GM21447 (cell line): ENCODE results near the gene SP3.

Experiments used
- ATAC-seq: cut with Tn5 transposase; IDR thresholded peaks from one replicate; pipeline ENCODE4 v1.9.1; 2021; ENCODE audit not compliant: unreplicated experiment

SP3 gene

GRCh38 chr2:173997269-173997668 is 32.1 kb upstream of the SP3 start:
- ATAC-seq: peak; percentile 94

GRCh38 chr2:173996766-173997165 is 31.6 kb upstream of the SP3 start:
- no peak for ATAC-seq

- no peak for ATAC-seq
These were observed 28.3 kb upstream of the SP3 start for GRCh38 chr2:173993459-173993858.

- ATAC-seq: no peak
These were observed 26.8 kb upstream of the SP3 start for GRCh38 chr2:173991856-173992588.

- peak; percentile 80 for ATAC-seq
These were observed 26.0 kb upstream of the SP3 start for GRCh38 chr2:173990970-173991819.

- ATAC-seq: no peak
These were observed 25.1 kb upstream of the SP3 start for GRCh38 chr2:173990245-173990644.

GRCh38 chr2:173989884-173990215 is 24.7 kb upstream of the SP3 start:
- ATAC-seq: peak; percentile 21

GRCh38 chr2:173989160-173989883 is 24.1 kb upstream of the SP3 start:
- ATAC-seq: peak; percentile 37

GRCh38 chr2:173986805-173987204 is 21.6 kb upstream of the SP3 start:
- no peak for ATAC-seq

- ATAC-seq: no peak
These were observed 20.4 kb upstream of the SP3 start for GRCh38 chr2:173985605-173985992.

- ATAC-seq: no peak
These were observed 19.9 kb upstream of the SP3 start for GRCh38 chr2:173984866-173985604.

- no peak for ATAC-seq
These were observed 18.3 kb upstream of the SP3 start for GRCh38 chr2:173983391-173983871.

- ATAC-seq: no peak
These were observed 17.7 kb upstream of the SP3 start for GRCh38 chr2:173982918-173983317.

- no peak for ATAC-seq
These were observed 17.1 kb upstream of the SP3 start for GRCh38 chr2:173982182-173982714.

GRCh38 chr2:173981520-173981919 is 16.3 kb upstream of the SP3 start:
- ATAC-seq: no peak

GRCh38 chr2:173979751-173980351 is 14.7 kb upstream of the SP3 start:
- ATAC-seq: no peak

GRCh38 chr2:173978447-173978846 is 13.3 kb upstream of the SP3 start:
- ATAC-seq: no peak

- ATAC-seq: no peak
These were observed 7.5 kb upstream of the SP3 start for GRCh38 chr2:173972636-173973035.

GRCh38 chr2:173972165-173972564 is 7.0 kb upstream of the SP3 start:
- no peak for ATAC-seq

- no peak for ATAC-seq
These were observed 5.3 kb upstream of the SP3 start for GRCh38 chr2:173970516-173970924.
